Measurements from ENCODE around the gene RAMAC. TPM values are rescaled to one million over a fixed set of nuclear protein-coding genes. Genes with fewer than 3 reads are reported as not detected.
"Not testable (repeated sequence)": the region's sequence is repeated elsewhere in the genome, so short reads cannot be mapped to it uniquely, and the experiment has no call there.

Gene RAMAC
- total RNA-seq, 1 experiment from 2014 or later: 47.9 TPM

DNA sequence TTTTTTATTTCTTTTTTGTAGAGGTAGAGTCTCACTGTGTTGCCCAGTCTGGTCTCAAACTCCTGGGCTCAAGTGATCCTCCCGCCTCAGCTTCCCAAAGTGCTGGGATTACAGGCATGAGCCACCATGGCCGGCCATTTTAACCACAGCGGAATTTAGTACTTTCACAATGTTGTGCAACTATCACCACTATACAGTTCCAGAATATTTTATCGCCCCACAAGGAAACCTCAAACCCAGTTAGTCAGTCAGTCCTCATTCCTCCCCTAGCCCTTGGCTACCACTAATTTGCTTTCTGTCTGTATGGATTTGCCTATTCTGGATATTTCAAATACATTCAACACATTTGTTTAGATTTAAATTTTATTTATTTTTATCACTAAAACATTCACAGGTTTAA is 17.9 kb upstream of the RAMAC start:
- DNase-seq (ENCODE audit: low spot score): peak; percentile 68

GRCh38 chr15:82969353-82969752 is 16.7 kb upstream of the RAMAC start:
- no peak for DNase-seq (ENCODE audit: low spot score)

GRCh38 chr15:82970078-82970686 is 15.8 kb upstream of the RAMAC start:
- DNase-seq (ENCODE audit: low spot score): no peak

GRCh38 chr15:82970696-82971095 is 15.3 kb upstream of the RAMAC start:
- no peak for DNase-seq (ENCODE audit: low spot score)

DNA sequence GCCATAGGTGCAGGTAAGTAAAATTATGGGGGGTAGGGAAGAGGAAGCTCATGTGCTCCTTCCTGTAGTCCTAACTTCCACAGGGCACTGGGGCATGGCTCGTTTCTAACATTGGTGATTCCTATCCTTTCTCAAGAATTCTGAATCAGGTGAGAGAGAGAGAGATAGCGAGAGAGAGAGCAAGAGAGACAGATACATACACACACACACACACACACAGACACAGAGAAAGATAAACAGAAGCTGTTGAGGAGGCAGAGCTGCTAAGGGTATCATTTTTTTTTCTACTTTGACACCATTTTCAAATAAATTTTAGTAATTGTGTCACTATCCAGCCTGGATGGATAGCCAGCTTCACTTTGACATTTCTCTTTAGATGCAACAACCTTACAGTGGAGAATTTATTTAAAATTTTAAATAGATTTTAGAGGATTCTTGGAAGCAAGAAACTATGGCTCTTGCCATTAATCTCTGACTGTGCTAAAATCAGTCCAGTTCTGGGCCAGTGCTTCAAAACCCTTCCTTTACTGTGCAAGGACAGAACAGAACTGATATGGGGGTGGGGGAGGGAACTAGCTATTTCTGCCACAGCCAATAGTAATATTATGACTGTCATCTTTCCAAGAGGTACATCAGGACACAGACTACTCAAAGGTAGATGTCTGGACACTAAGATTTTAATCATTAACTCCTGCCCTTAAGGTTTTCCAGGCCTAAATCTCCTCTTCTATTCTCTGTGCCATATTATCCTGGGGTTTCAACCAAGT is 14.6 kb upstream of the RAMAC start:
- DNase-seq (ENCODE audit: low spot score): no peak

- DNase-seq (ENCODE audit: low spot score): no peak
These were observed 13.0 kb upstream of the RAMAC start for GRCh38 chr15:82972990-82973389.

- DNase-seq (ENCODE audit: low spot score): no peak
These were observed 8.9 kb upstream of the RAMAC start for GRCh38 chr15:82977076-82977475.

DNA sequence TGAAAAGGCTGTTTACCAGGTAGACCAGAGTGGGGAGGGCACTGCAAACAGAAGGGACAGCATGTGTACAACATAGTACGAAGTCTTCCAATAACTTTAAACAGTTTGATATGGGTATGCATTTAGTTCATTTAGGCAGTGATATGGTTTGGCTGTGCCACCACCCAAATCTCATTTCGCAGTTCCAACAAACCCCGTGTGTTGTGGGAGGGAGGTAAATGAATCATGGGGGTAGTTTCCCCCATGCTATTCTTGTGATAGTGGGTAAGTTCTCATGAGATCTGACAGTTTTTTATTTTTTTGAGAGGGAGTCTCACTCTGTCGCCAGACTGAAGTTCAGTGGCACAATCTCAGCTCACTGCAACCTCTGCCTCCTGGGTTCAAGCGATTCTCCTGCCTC is 7.6 kb upstream of the RAMAC start:
- no peak for DNase-seq (ENCODE audit: low spot score)

DNA sequence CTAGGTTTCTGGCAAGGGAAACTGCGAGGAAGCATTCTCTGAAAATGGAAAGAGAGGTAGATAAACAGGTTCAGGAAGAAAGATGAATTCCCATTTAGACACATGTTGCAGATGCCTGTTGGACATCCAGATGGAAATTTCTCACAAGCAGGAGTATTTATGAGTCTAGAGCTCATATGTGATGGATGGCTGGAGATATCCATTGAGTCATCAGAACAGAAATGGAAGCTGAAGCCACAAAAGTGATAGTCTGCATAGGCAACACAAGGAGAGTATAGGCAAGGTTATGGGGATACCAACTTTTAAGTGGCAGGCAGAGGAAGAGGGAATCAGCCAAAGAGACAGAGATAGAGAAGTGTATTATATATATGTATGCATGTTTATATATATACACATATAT is 6.3 kb upstream of the RAMAC start:
- DNase-seq (ENCODE audit: low spot score): no peak

DNA sequence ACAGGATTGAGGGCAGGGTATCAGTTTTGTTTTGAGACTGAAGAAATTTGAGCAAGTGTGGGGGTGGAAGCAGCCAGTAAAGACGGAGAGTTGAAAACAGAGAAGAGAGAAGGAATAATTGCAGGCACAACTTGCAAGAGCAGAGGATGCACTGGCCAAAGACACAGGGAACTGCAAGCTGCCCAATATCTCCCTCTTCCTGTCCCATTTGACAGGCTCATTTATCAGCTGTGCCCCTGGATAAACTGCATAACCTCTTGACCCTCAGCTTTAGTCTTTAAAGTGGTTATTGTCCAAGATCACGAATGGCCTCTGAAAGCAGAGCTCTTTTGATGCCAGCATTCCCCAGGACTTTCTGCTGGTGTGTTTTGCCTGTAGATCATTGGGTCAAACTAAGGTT is 5.0 kb upstream of the RAMAC start:
- DNase-seq (ENCODE audit: low spot score): no peak

- no peak for DNase-seq (ENCODE audit: low spot score)
These were observed 401 bp downstream of the RAMAC start for GRCh38 chr15:82986442-82986780.

DNA sequence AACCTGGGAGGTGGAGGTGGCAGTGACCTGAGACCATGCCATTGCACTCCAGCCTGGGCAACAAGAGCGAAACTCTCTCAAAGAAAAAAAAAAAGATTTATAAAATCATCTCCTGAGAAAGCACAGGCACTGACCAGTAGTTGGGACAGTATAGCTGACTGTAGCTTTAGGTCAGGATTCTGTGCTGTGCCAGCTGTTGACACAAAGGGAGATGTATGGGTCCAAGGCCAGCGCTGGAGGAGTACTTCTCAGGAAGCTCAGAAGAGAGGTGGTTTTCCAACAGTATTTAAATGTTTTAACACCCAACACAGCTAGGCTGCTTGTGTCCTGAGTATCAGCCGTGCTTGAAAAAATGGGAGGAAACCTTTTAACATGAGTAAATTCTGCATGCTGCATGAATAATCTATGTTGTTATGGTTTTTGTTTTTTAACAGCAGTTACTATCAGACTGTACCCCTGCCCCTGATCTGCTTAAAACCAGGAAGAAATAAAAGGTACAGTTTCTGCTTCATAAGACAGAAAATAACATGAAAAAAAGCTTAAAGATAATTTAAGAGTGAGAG is 6.5 kb downstream of the RAMAC start:
- DNase-seq (ENCODE audit: low spot score): no peak

- no peak for DNase-seq (ENCODE audit: low spot score)
These were observed 7.1 kb downstream of the RAMAC start for GRCh38 chr15:82993144-82993543.

DNA sequence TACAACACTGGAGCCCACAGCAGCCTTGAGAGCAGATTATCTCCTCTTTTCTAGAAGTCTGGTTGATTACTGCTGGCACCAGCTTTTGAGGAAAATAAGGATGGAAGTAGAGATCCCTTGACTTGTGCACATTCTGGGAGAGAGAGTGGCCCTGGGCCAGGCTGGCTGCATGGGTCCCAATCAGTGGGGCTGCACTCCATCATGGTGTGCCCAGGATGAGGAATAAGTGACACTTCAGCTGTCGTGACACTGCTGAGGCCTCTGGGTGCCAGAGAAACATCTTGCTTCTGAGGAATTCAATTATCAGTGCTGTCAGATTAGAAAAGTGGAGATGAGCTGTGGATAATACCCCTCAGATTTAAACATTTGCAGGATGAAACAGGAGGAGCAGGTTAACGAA is 9.1 kb downstream of the RAMAC start:
- no peak for DNase-seq (ENCODE audit: low spot score)

DNA sequence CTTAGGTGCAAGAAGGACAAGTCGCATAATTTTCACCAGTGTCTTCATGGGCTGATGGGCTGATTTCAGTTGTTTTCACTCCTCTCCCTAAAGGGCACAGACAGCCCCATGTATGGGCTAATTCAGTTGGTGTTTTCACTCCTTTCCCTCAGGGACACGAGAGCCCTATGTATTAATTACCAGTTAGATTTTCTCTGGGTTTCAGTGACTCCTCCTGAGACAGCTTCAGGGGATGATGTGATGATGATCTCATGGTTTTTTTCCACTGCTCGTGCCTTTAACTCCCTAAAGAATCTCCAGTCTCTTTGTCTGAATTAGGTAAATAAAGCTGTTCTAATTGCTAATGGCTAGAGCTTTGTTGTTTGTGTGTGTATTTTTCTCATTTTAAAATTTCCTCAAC is 9.9 kb downstream of the RAMAC start:
- DNase-seq (ENCODE audit: low spot score): no peak

GRCh38 chr15:82999426-82999825 is 13.4 kb downstream of the RAMAC start:
- DNase-seq (ENCODE audit: low spot score): no peak

GRCh38 chr15:82999905-83000671 is 14.1 kb downstream of the RAMAC start:
- peak; percentile 62 for DNase-seq (ENCODE audit: low spot score)

DNA sequence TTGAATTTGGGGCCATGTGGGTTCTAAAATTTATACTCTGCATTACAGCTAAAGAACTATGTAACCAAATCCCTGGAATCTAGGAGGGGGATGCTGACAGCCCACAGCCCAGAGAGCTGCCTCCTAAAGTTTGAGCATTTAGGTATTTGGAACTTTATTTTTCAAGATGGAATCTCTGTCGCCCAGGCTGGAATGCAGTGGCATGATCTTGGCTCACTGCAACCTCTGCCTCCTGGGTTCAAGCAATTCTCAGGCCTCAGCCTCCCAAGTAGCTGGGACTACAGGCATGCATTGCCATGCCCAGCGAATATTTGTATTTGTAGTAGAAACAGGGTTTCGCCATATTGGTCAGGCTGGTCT is 14.6 kb downstream of the RAMAC start:
- DNase-seq (ENCODE audit: low spot score): not testable (repeated sequence)

GRCh38 chr15:83010709-83011270 is 24.8 kb downstream of the RAMAC start:
- DNase-seq (ENCODE audit: low spot score): peak; percentile 75

- peak; percentile 83 for DNase-seq (ENCODE audit: low spot score)
These were observed 25.5 kb downstream of the RAMAC start, which contains the start of gene C15orf40 for GRCh38 chr15:83011271-83012075. C15orf40 (minus strand) TSS chr15:83011639; CDS start chr15:83011607, 32 bp downstream.

DNA sequence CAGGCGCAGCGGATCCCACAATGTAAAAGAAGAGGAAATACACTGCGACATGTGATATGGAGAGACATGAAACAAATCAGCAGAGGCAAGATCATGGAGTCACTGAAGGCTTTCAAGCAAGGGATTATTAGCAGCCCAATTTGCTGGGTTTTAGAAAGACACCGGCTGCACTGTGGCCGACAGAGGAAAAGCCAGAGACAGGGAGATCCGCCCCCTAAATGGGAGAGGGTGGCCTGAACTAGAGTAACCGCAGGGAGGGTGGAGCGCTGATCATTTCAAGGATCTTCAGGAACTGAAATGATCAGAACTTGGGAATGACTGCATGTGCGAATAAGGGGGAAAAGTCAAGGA is 26.0 kb downstream of the RAMAC start:
- DNase-seq (ENCODE audit: low spot score): no peak

- DNase-seq (ENCODE audit: low spot score): no peak
These were observed 26.6 kb downstream of the RAMAC start for GRCh38 chr15:83012636-83013035.

All from H4 (cell line).